ENCODE measurements around the gene TIMM13.

DNA sequence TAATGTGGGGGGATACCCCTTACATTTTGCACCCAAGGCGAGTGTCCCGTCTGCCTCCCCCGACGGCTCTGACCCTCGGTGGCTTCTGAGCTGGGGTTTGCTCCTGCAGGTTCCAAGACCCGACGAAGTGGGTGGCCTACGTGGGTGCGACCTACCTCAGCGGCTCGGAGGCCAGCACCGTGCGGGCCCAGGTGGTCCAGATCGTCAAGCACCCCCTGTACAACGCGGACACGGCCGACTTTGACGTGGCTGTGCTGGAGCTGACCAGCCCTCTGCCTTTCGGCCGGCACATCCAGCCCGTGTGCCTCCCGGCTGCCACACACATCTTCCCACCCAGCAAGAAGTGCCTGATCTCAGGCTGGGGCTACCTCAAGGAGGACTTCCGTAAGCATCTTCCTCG, 19.1 kb downstream of the TIMM13 start:
- TF ChIP-seq CEBPB (IDR thresholded peaks at IDR 0.05; ENCODE audit: borderline replicate concordance in 1 of 2, low read depth in 2 of 2, low read length in 2 of 2): no peak
- no peak for TF ChIP-seq IRF3 (IDR thresholded peaks at IDR 0.05)
- no peak for TF ChIP-seq HCFC1 (IDR thresholded peaks at IDR 0.05; ENCODE audit: low read length)
- TF ChIP-seq, protein P1, sequence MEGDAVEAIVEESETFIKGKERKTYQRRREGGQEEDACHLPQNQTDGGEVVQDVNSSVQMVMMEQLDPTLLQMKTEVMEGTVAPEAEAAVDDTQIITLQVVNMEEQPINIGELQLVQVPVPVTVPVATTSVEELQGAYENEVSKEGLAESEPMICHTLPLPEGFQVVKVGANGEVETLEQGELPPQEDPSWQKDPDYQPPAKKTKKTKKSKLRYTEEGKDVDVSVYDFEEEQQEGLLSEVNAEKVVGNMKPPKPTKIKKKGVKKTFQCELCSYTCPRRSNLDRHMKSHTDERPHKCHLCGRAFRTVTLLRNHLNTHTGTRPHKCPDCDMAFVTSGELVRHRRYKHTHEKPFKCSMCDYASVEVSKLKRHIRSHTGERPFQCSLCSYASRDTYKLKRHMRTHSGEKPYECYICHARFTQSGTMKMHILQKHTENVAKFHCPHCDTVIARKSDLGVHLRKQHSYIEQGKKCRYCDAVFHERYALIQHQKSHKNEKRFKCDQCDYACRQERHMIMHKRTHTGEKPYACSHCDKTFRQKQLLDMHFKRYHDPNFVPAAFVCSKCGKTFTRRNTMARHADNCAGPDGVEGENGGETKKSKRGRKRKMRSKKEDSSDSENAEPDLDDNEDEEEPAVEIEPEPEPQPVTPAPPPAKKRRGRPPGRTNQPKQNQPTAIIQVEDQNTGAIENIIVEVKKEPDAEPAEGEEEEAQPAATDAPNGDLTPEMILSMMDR (IDR thresholded peaks at IDR 0.05 in 2 of 3, conservative IDR thresholded peaks at IDR 0.05 in 1 of 3; ENCODE audit: control insufficient read depth in 2 of 3, extremely low read depth in 1 of 3, insufficient read depth in 1 of 3, low read depth in 3 of 3, low read length in 3 of 3): no peak
- TF ChIP-seq ZBED1 (IDR thresholded peaks at IDR 0.05; ENCODE audit: borderline replicate concordance): no peak
- TF ChIP-seq, protein P2, sequence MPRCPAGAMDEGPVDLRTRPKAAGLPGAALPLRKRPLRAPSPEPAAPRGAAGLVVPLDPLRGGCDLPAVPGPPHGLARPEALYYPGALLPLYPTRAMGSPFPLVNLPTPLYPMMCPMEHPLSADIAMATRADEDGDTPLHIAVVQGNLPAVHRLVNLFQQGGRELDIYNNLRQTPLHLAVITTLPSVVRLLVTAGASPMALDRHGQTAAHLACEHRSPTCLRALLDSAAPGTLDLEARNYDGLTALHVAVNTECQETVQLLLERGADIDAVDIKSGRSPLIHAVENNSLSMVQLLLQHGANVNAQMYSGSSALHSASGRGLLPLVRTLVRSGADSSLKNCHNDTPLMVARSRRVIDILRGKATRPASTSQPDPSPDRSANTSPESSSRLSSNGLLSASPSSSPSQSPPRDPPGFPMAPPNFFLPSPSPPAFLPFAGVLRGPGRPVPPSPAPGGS (IDR thresholded peaks at IDR 0.05; ENCODE audit: borderline replicate concordance, insufficient read depth, low read depth, low read length, poor library complexity, severe bottlenecking): no peak
- TF ChIP-seq POLR2AphosphoS5 (IDR thresholded peaks at IDR 0.05; ENCODE audit: low read length): no peak
